ENCODE measurements around the gene MLF2.
"Not testable (repeated sequence)": the region's sequence is repeated elsewhere in the genome, so short reads cannot be mapped to it uniquely, and the experiment has no call there.

The MLF2 gene

GRCh38 chr12:6764011-6764828, 11.3 kb upstream of the MLF2 start:
- no peak for DNase-seq

GRCh38 chr12:6763380-6763779, 10.4 kb upstream of the MLF2 start:
- no peak for DNase-seq

- DNase-seq: no peak
Observed at GRCh38 chr12:6759741-6760140, 6.8 kb upstream of the MLF2 start.

- no peak for DNase-seq
Observed at GRCh38 chr12:6758506-6759095, 5.7 kb upstream of the MLF2 start.

GRCh38 chr12:6757028-6757690, 4.2 kb upstream of the MLF2 start:
- DNase-seq: no peak

GRCh38 chr12:6754411-6754810, 1.5 kb upstream of the MLF2 start:
- no peak for DNase-seq

GRCh38 chr12:6753772-6754356, 923 bp upstream of the MLF2 start:
- no peak for DNase-seq

GRCh38 chr12:6752167-6752920, 597 bp downstream of the MLF2 start:
- DNase-seq: peak; percentile 38

- DNase-seq: no peak
Observed at GRCh38 chr12:6751767-6752166, 1.2 kb downstream of the MLF2 start.

- DNase-seq: no peak
Observed at GRCh38 chr12:6750506-6750905, 2.4 kb downstream of the MLF2 start.

- no peak for DNase-seq
Observed at GRCh38 chr12:6748761-6749160, 4.2 kb downstream of the MLF2 start.

GRCh38 chr12:6747216-6747615, 5.7 kb downstream of the MLF2 start:
- DNase-seq: no peak

- no peak for DNase-seq
Observed at GRCh38 chr12:6745741-6746525, 7.0 kb downstream of the MLF2 start.

GRCh38 chr12:6743300-6743699, 9.6 kb downstream of the MLF2 start:
- DNase-seq: not testable (repeated sequence)

- no peak for DNase-seq
Observed at GRCh38 chr12:6742834-6743233, 10.1 kb downstream of the MLF2 start.

GRCh38 chr12:6742080-6742479, 10.9 kb downstream of the MLF2 start:
- DNase-seq: not testable (repeated sequence)

GRCh38 chr12:6736754-6737153, 16.2 kb downstream of the MLF2 start:
- DNase-seq: no peak

GRCh38 chr12:6735448-6736191, 17.3 kb downstream of the MLF2 start:
- DNase-seq: peak; percentile 33

GRCh38 chr12:6734506-6735387, 18.2 kb downstream of the MLF2 start:
- DNase-seq: no peak

GRCh38 chr12:6730169-6730568, 22.8 kb downstream of the MLF2 start:
- no peak for DNase-seq

All from activated CD8-positive, alpha-beta memory T cell treated with anti-CD3 and anti-CD28 coated beads, Interleukin-2, amount 50 U/mL, for 4 hours (primary cell).